Stimulated activated naive CD4-positive, alpha-beta T cell (primary cell): ENCODE data around the gene MEOX2.

ENCODE experiments used
- DNase-seq, 6 experiments: peaks; one replicate each; lab custom pipeline; 2025; lab: John Stamatoyannopoulos, UW

The MEOX2 gene

GRCh38 chr7:15610503-15610902 is 76.0 kb downstream of the MEOX2 start:
- no peak for DNase-seq

- DNase-seq, result no peak
These were observed 77.2 kb downstream of the MEOX2 start for GRCh38 chr7:15609287-15609686.

GRCh38 chr7:15607529-15608210 is 78.8 kb downstream of the MEOX2 start:
- no peak for DNase-seq

- DNase-seq, result no peak
These were observed 79.9 kb downstream of the MEOX2 start for GRCh38 chr7:15606561-15606960.

GRCh38 chr7:15604166-15604565 is 82.3 kb downstream of the MEOX2 start:
- no peak for DNase-seq

GRCh38 chr7:15603124-15603523 is 83.4 kb downstream of the MEOX2 start:
- DNase-seq, result no peak

- DNase-seq, result no peak
These were observed 84.2 kb downstream of the MEOX2 start for GRCh38 chr7:15602236-15602635.

- DNase-seq, result no peak
These were observed 85.3 kb downstream of the MEOX2 start for GRCh38 chr7:15601175-15601574.

- no peak for DNase-seq
These were observed 86.2 kb downstream of the MEOX2 start for GRCh38 chr7:15600298-15600697.

GRCh38 chr7:15594461-15594860 is 92.0 kb downstream of the MEOX2 start:
- no peak for DNase-seq

- DNase-seq, result no peak
These were observed 93.1 kb downstream of the MEOX2 start for GRCh38 chr7:15593382-15593781.

GRCh38 chr7:15586266-15586665 is 100.2 kb downstream of the MEOX2 start:
- no peak for DNase-seq

- no peak for DNase-seq
These were observed 101.9 kb downstream of the MEOX2 start for GRCh38 chr7:15584575-15584974.

- DNase-seq, result no peak
These were observed 103.7 kb downstream of the MEOX2 start for GRCh38 chr7:15582773-15583172.

GRCh38 chr7:15581352-15581951 is 105.0 kb downstream of the MEOX2 start:
- no peak for DNase-seq

GRCh38 chr7:15580604-15581351 is 105.7 kb downstream of the MEOX2 start:
- DNase-seq, result no peak

GRCh38 chr7:15577600-15577999 is 108.9 kb downstream of the MEOX2 start:
- DNase-seq, result no peak

GRCh38 chr7:15571301-15571878 is 115.1 kb downstream of the MEOX2 start:
- DNase-seq, result no peak

GRCh38 chr7:15567652-15568051 is 118.8 kb downstream of the MEOX2 start:
- no peak for DNase-seq

GRCh38 chr7:15567036-15567435 is 119.4 kb downstream of the MEOX2 start:
- no peak for DNase-seq

GRCh38 chr7:15566476-15566875 is 120.0 kb downstream of the MEOX2 start:
- no peak for DNase-seq

- no peak for DNase-seq
These were observed 124.6 kb downstream of the MEOX2 start, which contains the start of gene AGMO for GRCh38 chr7:15561835-15562234. TSS of gene AGMO (minus strand) at chr7:15562015.
